Measurements from ENCODE around the gene ZNF695. TPM values are rescaled to one million over a fixed set of nuclear protein-coding genes. Genes with fewer than 3 reads are reported as not detected.

The ZNF695 gene
- total RNA-seq = 2.3 and 3.9 TPM in 2 replicates

GRCh38 chr1:247007511-247008405 is at the start of gene ZNF695:
TSS of gene ZNF695 (minus strand) at chr1:247008057. CDS start at chr1:247007908, 149 bp downstream.

Other genes with a start within 250 kb of the ZNF695 start
- gene AHCTF1, start 76.1 kb downstream of the ZNF695 start, total RNA-seq = 19.0 and 21.3 TPM in 2 replicates
- gene ZNF670, start 70.8 kb upstream of the ZNF695 start, total RNA-seq = 0.94 and 3.6 TPM in 2 replicates
- 3.9 and 4.4 TPM in 2 replicates for gene ZNF669, start 96.3 kb upstream of the ZNF695 start, total RNA-seq
- gene ZNF124, start 164.0 kb upstream of the ZNF695 start, total RNA-seq = 10.2 and 13.8 TPM in 2 replicates
- gene VN1R5, start 248.0 kb upstream of the ZNF695 start, total RNA-seq = not detected in 2 replicates

Measured in hair follicular keratinocyte (primary cell).